PFSK-1 (cell line): Measurements from ENCODE around the gene FOXJ3.

Source experiments
- FOXP2 ChIP-seq: optimal IDR thresholded peaks from 2 replicates; pipeline ENCODE3; 2011; ENCODE audit warnings: borderline replicate concordance, control low read depth, inconsistent platforms; ENCODE audit not compliant: insufficient read depth; ENCODE audit errors: extremely low read length, extremely low read depth
- POLR2AphosphoS5 ChIP-seq: IDR thresholded peaks from 2 replicates; pipeline ENCODE4 v1.6.1; 2012; ENCODE audit warnings: low read depth, mild to moderate bottlenecking, control low read depth, low read length, moderate library complexity
- REST ChIP-seq, 2 experiments: IDR thresholded peaks; 2 replicates each; pipeline versions ENCODE4 v1.6.1 to v1.8.0; 2011 to 2012; ENCODE audit warnings: low read depth in 2 of 2, low read length in 2 of 2, control low read depth in 1 of 2, inconsistent platforms in 1 of 2, mild to moderate bottlenecking in 1 of 2, moderate library complexity in 1 of 2; ENCODE audit not compliant: insufficient read depth in 1 of 2
- SIN3A ChIP-seq: IDR thresholded peaks from 2 replicates; pipeline ENCODE4 v1.6.1; 2012; ENCODE audit warnings: mild to moderate bottlenecking, low read length, moderate library complexity, borderline replicate concordance; ENCODE audit not compliant: insufficient read depth
- TAF1 ChIP-seq: IDR thresholded peaks from 2 replicates; pipeline ENCODE4 v1.6.1; 2012; ENCODE audit warnings: low read length, control low read depth, borderline replicate concordance; ENCODE audit not compliant: insufficient read depth

GRCh38 chr1:42214447-42214871, 120.6 kb downstream of the FOXJ3 start:
- TF ChIP-seq REST (IDR thresholded peaks at IDR 0.05; ENCODE audit: insufficient read depth in 1 of 2, low read depth in 2 of 2, low read length in 2 of 2) (no peak), POLR2AphosphoS5 (no peak), TAF1 (no peak), SIN3A (0 out of 2 replicates have a peak, but pooled peaks have one; percentile 43), FOXP2 (no peak)
